H9 (cell line): ENCODE data around the gene MT1X. TPM values are rescaled to one million over a fixed set of nuclear protein-coding genes. Genes with fewer than 3 reads are reported as not detected.

Experiments
- DNase-seq: peaks from one replicate; pipeline ENCODE4 v3.0.0-alpha.2; 2017
- H2AFZ ChIP-seq: one replicate; pipeline ENCODE4 v1.6.1; 2013; ENCODE audit warnings: mild to moderate bottlenecking, low read length, control low read depth, moderate library complexity
- H2AK5ac ChIP-seq: 2 replicates; pipeline ENCODE4 v1.6.1; 2013; ENCODE audit warnings: low read length, control low read depth, mixed read lengths; ENCODE audit not compliant: insufficient read length
- H2BK120ac ChIP-seq: one replicate; pipeline ENCODE4 v1.6.1; 2013; ENCODE audit warnings: low read depth, mild to moderate bottlenecking, low read length, control low read depth, inconsistent platforms; ENCODE audit not compliant: poor library complexity, severe bottlenecking
- H2BK12ac ChIP-seq: 2 replicates; pipeline ENCODE4 v1.6.1; 2013; ENCODE audit warnings: low read length, control low read depth, mixed read lengths, low read depth; ENCODE audit not compliant: insufficient read length
- H2BK15ac ChIP-seq: 2 replicates; pipeline ENCODE4 v1.6.1; 2013; ENCODE audit warnings: low read depth, low read length, control low read depth
- H2BK20ac ChIP-seq: one replicate; pipeline ENCODE4 v1.6.1; 2013; ENCODE audit warnings: low read depth, mild to moderate bottlenecking, low read length, control low read depth, inconsistent platforms; ENCODE audit not compliant: poor library complexity, severe bottlenecking
- H2BK5ac ChIP-seq: 2 replicates; pipeline ENCODE4 v1.6.1; 2013; ENCODE audit warnings: low read length, control low read depth, mixed read lengths; ENCODE audit not compliant: insufficient read length
- H3K14ac ChIP-seq: 2 replicates; pipeline ENCODE4 v1.6.1; 2013; ENCODE audit warnings: low read length, control low read depth; ENCODE audit not compliant: insufficient read depth
- H3K18ac ChIP-seq: 2 replicates; pipeline ENCODE4 v1.6.1; 2013; ENCODE audit warnings: low read depth, mild to moderate bottlenecking, mixed read lengths, low read length, control low read depth; ENCODE audit not compliant: insufficient read length
- H3K23ac ChIP-seq: 2 replicates; pipeline ENCODE4 v1.6.1; 2013; ENCODE audit warnings: low read length, control low read depth, mixed read lengths, low read depth; ENCODE audit not compliant: insufficient read length
- H3K23me2 ChIP-seq: 2 replicates; pipeline ENCODE4 v1.6.1; 2013; ENCODE audit warnings: low read depth, mild to moderate bottlenecking, mixed read lengths, low read length, control low read depth; ENCODE audit not compliant: insufficient read length, poor library complexity, severe bottlenecking
- H3K27ac ChIP-seq: 2 replicates; pipeline ENCODE4 v1.5.1; 2013; ENCODE audit warnings: low read length, control low read depth, mixed read lengths, low read depth; ENCODE audit not compliant: insufficient read length
- H3K27me3 ChIP-seq: 2 replicates; pipeline ENCODE4 v1.6.1; 2013; ENCODE audit warnings: low read length, control low read depth, inconsistent platforms; ENCODE audit not compliant: insufficient read depth
- H3K4ac ChIP-seq: 2 replicates; pipeline ENCODE4 v1.6.1; 2013; ENCODE audit warnings: low read depth, mild to moderate bottlenecking, control low read depth, inconsistent platforms, low read length, moderate library complexity
- H3K4me1 ChIP-seq: 2 replicates; pipeline ENCODE4 v1.6.1; 2013; ENCODE audit warnings: low read length, control low read depth, inconsistent platforms; ENCODE audit not compliant: insufficient read depth
- H3K4me2 ChIP-seq: 2 replicates; pipeline ENCODE4 v1.6.1; 2013; ENCODE audit warnings: low read length, control low read depth, mixed read lengths; ENCODE audit not compliant: insufficient read length, insufficient read depth
- H3K56ac ChIP-seq: 2 replicates; pipeline ENCODE4 v1.6.1; 2013; ENCODE audit warnings: low read depth, mild to moderate bottlenecking, mixed read lengths, low read length, control low read depth; ENCODE audit not compliant: insufficient read length
- H3K79me1 ChIP-seq: 2 replicates; pipeline ENCODE4 v1.6.1; 2013; ENCODE audit warnings: low read depth, mild to moderate bottlenecking, moderate library complexity, low read length, control low read depth, inconsistent platforms; ENCODE audit not compliant: insufficient read depth, poor library complexity, severe bottlenecking
- H3K79me2 ChIP-seq: 2 replicates; pipeline ENCODE4 v1.6.1; 2013; ENCODE audit warnings: low read length, control low read depth, inconsistent platforms; ENCODE audit not compliant: insufficient read depth
- H3K9ac ChIP-seq: 2 replicates; pipeline ENCODE4 v1.6.1; 2013; ENCODE audit warnings: low read length, control low read depth, mixed read lengths; ENCODE audit not compliant: insufficient read length; ENCODE audit errors: extremely low read depth
- H3K9me3 ChIP-seq: one replicate; pipeline ENCODE4 v1.6.1; 2013; ENCODE audit warnings: low read depth, low read length, inconsistent platforms; ENCODE audit not compliant: control insufficient read depth
- H3T11ph ChIP-seq: one replicate; pipeline ENCODE4 v1.6.1; 2013; ENCODE audit warnings: mild to moderate bottlenecking, low read length, control low read depth, inconsistent platforms
- H4K20me1 ChIP-seq: one replicate; pipeline ENCODE4 v1.6.1; 2013; ENCODE audit not compliant: control insufficient read depth, insufficient read length, insufficient read depth
- H4K5ac ChIP-seq: 2 replicates; pipeline ENCODE4 v1.6.1; 2013; ENCODE audit warnings: low read depth, mild to moderate bottlenecking, mixed read lengths, low read length, control low read depth; ENCODE audit not compliant: insufficient read length
- H4K8ac ChIP-seq: replicated peaks from 2 replicates; pipeline ENCODE4 v1.6.1; 2013; ENCODE audit warnings: low read length, control low read depth, mixed read lengths, low read depth; ENCODE audit not compliant: insufficient read length
- H4K91ac ChIP-seq: 2 replicates; pipeline ENCODE4 v1.6.1; 2013; ENCODE audit warnings: low read depth, mild to moderate bottlenecking, moderate library complexity, mixed read lengths, low read length, control low read depth; ENCODE audit not compliant: insufficient read length
- H3K27ac Mint-ChIP-seq, 3 experiments: 2 replicates in 2 of 3; 3 replicates in 1 of 3; pipeline ENCODE4 v1.8.0; 2020 to 2021; ENCODE audit warnings: mixed read lengths in 3 of 3, mild to moderate bottlenecking in 1 of 3, moderate library complexity in 1 of 3
- H3K27me3 Mint-ChIP-seq: 2 replicates; pipeline ENCODE4 v1.8.0; 2021; ENCODE audit warnings: low read depth, mild to moderate bottlenecking, moderate library complexity, mixed read lengths
- H3K36me3 Mint-ChIP-seq, 3 experiments: 2 replicates in 2 of 3; 3 replicates in 1 of 3; pipeline ENCODE4 v1.8.0; 2020 to 2021; ENCODE audit warnings: low read depth in 3 of 3, mixed read lengths in 3 of 3; ENCODE audit not compliant: insufficient read depth in 1 of 3
- H3K4me1 Mint-ChIP-seq, 2 experiments: 2 replicates each; pipeline ENCODE4 v1.8.0; 2020; ENCODE audit warnings: mixed read lengths in 2 of 2
- H3K4me3 Mint-ChIP-seq, 2 experiments: 2 replicates in 1 of 2; 3 replicates in 1 of 2; pipeline ENCODE4 v1.8.0; 2020 to 2021; ENCODE audit warnings: mild to moderate bottlenecking in 2 of 2, mixed read lengths in 2 of 2, moderate library complexity in 1 of 2
- H3K9me3 Mint-ChIP-seq, 2 experiments: 2 replicates in 1 of 2; 3 replicates in 1 of 2; pipeline ENCODE4 v1.8.0; 2020; ENCODE audit warnings: mild to moderate bottlenecking in 2 of 2, mixed read lengths in 2 of 2, moderate library complexity in 1 of 2
- WGBS: extraction: QIAGEN DNeasy Blood & Tissue Kit; methylation state at CpG from one replicate; pipeline ENCODE4 v1.1.7; 2013; ENCODE audit warnings: missing lambda C conversion rate, low lambda C conversion rate, mixed read lengths; ENCODE audit not compliant: insufficient read length; ENCODE audit errors: extremely low coverage; 5-methylcytosine and 5-hydroxymethylcytosine counted together
- total RNA-seq: library from RNA; stranded (reverse); gene quantifications from 2 replicates; pipeline ENCODE4 v1.2.1, GENCODE V29; 2021
- TF ChIP-seq, protein P1 (sequence below): fragments of 200-600 bp; sonication (generic); conservative IDR thresholded peaks from 3 replicates; pipeline ENCODE4 v1.8.0; 2021; ENCODE audit warnings: antibody characterized with exemption, mild to moderate bottlenecking

Gene MT1X
- total RNA-seq, 1 experiment from 2014 or later, result 32.1 TPM

DNA sequence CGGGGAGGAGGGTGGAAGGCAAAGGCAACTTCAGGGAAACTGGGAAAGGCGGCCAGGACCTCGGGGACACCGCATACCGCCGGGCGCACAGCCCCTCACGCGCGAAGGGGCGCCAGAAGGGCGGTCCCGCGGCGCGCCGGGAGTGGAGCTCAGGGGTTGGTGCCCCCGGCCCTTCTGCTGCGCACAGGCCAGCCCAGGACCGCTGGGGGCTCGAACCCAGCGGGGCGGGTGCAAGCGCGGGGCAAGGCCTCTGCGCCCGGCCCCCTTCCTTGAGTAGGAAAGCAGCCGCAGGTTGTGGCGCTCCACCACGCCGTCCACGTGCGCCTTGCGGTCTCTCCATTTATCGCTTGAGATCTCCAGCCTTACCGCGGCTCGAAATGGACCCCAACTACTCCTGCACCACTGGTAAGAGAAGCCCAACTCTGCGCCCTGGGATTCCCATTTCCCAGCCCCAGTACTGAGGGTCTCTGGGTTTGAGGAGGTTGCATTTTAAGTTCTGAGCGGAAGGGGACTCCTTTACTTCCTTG lies 46.8 kb upstream of the MT1X start:
- H2BK5ac ChIP-seq, result no peak overlapping the region
- no peak overlapping the region for H2BK12ac ChIP-seq
- peak overlapping the region; percentile 43 to 81; a peak in 4 of 5 replicates for H3K4me3 Mint-ChIP-seq
- no peak overlapping the region for H3K27ac ChIP-seq
- H3K79me1 ChIP-seq, result no peaks in the 10 kb centered on the region
- DNase-seq, result peak; percentile 38
- no peak overlapping the region for H3K23ac ChIP-seq
- H3K18ac ChIP-seq, result no peak overlapping the region
- no peaks in the 10 kb centered on the region for H4K20me1 ChIP-seq
- no peak overlapping the region for H4K5ac ChIP-seq
- H3K79me2 ChIP-seq, result no peaks in the 10 kb centered on the region
- H4K8ac ChIP-seq, result no peak overlapping the region
- H2AK5ac ChIP-seq, result no peak overlapping the region
- H3K27me3 ChIP-seq, result peaks cover 98% of the 10 kb centered on the region
- no peak overlapping the region for H2BK120ac ChIP-seq
- no peak overlapping the region for H4K91ac ChIP-seq
- H3K9me3 ChIP-seq, result no peaks in the 10 kb centered on the region
- no CpG with 5 or more reads among the region's 40 CpGs for WGBS
- no peak overlapping the region for H2AFZ ChIP-seq
- peaks cover 13% of the 10 kb centered on the region for H3K23me2 ChIP-seq
- H3K14ac ChIP-seq, result no peak overlapping the region; the same call in 1 of the 2 replicates
- peak overlapping the region; percentile 60 for H3K4me2 ChIP-seq
- no peak overlapping the region for H3T11ph ChIP-seq
- H3K27ac Mint-ChIP-seq, result no peak overlapping the region
- no peak overlapping the region for H3K56ac ChIP-seq
- no peak overlapping the region for H2BK15ac ChIP-seq
- no peak overlapping the region for H3K9ac ChIP-seq
- no peak overlapping the region for H3K4ac ChIP-seq
- peaks cover 0 to 12% of the 10 kb centered on the region in 2 experiments; a peak in 2 of 5 replicates for H3K9me3 Mint-ChIP-seq
- H3K27me3 Mint-ChIP-seq, result peaks cover 100% of the 10 kb centered on the region
- peaks cover 18 to 36% of the 10 kb centered on the region in 2 experiments for H3K4me1 Mint-ChIP-seq
- H2BK20ac ChIP-seq, result no peak overlapping the region
- no peaks in the 10 kb centered on the region for H3K4me1 ChIP-seq
- TF ChIP-seq, protein P1, sequence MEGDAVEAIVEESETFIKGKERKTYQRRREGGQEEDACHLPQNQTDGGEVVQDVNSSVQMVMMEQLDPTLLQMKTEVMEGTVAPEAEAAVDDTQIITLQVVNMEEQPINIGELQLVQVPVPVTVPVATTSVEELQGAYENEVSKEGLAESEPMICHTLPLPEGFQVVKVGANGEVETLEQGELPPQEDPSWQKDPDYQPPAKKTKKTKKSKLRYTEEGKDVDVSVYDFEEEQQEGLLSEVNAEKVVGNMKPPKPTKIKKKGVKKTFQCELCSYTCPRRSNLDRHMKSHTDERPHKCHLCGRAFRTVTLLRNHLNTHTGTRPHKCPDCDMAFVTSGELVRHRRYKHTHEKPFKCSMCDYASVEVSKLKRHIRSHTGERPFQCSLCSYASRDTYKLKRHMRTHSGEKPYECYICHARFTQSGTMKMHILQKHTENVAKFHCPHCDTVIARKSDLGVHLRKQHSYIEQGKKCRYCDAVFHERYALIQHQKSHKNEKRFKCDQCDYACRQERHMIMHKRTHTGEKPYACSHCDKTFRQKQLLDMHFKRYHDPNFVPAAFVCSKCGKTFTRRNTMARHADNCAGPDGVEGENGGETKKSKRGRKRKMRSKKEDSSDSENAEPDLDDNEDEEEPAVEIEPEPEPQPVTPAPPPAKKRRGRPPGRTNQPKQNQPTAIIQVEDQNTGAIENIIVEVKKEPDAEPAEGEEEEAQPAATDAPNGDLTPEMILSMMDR, result no peak
- no peaks in the 10 kb centered on the region; a peak in 1 of 7 replicates for H3K36me3 Mint-ChIP-seq
